GM19438 (cell line): ENCODE results near the gene SENP1.

ENCODE experiments used
- ATAC-seq: cut with Tn5 transposase; IDR thresholded peaks from one replicate; pipeline ENCODE4 v1.9.1; 2021; ENCODE audit warnings: low read depth; ENCODE audit not compliant: unreplicated experiment

Gene SENP1

DNA sequence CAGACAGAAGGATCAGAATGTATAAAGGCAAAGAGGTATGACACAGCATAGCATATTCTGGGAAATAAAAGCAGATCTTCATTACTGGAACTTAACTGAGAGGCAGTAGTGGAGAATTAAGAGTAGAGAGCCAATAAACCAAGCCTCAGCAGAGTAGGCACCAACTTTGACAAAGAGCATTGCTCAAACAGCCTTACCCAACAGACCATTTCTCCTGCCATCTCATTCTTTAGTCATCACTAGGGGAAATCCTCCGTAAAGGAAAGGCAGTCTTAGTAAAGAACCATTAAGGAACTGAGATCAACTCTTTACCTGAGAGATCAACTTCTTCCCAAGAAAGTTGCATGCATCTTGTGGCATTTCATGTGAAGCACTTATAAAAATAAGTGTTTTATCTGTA, 36.6 kb downstream of the SENP1 start:
- no peak for ATAC-seq

DNA sequence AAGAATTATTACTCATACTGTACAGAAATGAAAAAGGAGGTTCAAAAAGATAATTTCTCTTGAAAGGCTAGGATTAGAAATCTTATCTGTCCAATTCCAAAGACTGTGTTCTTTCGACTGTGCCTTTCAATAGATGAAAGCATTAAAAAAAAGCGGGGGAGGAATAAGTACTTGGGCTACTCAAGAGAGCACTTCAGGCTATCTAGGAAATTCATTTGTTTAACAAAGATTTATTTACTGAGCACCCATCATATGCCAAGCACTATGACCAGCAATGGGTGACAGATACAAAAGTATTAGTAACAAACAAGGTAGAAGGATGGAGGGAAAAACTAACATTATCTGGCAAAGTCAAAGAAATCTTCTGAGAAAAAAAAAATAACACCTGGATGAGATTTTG, 37.4 kb downstream of the SENP1 start:
- ATAC-seq: no peak

DNA sequence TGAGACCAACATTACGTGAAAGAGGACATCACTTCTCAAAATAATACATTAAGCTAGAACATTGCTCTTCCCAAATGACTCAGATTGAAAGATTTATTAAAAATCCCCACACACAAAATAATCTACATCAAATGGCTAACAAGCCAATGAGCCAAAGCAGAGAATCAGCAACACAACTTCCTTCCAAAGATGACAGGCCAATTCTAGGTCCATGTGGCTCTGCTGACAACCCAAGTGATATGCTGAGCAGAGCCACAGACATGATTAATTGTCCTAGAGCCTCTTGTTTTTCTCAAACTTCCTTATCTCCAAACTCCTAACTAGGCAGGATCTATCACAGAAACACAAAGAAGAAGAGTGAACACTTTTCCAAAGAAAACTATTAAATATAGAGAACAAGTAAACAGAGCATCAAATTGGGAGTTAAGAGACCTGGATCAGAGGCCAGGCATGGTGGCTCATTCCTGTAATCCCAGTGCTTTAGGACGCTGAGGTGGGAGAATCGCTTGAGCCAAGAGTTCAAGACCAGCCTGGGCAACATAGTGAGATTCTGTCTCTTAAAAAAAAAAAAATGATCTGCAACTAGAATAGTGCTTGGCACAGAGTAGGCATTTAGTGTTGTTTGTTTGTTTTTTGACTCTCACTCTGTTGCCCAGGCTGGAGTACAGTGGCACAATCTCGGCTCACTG, 38.5 kb downstream of the SENP1 start:
- no peak for ATAC-seq

DNA sequence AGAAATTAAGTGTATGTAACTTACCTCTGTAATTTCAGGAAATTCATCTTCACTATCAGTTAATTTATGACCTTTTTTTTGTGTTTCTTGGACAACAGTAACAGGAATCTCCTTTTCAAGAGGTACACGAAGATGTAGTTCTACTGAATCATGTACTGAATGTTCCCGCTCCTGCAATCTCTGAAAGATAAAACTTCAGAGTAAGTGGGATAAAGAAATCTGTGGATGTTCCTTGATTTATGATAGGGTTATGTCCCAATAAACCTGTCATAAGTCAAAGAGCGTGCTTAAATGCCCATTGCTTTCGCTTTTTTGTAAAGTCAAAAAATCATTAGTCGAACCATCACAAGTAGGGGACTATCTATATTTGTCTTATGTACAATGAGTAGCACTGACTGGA, 40.8 kb downstream of the SENP1 start:
- ATAC-seq: no peak

DNA sequence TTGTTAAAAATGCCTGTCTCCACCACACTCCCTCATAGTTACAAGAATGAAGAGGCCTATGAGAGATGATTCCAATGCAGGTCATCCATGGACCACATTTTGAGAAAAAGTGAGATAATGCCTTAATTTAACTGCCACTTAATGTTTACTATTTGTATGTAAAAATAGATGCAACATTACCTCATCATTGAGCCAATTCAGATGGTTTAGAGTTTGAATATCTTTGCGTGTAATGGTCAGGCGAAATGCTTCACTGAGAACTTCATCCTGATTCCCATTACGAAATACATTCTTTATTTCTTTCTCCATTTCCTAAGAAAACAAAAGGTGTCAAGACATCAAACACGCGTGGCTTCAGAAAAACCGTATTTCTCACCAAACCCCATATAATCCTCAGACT, 42.3 kb downstream of the SENP1 start:
- ATAC-seq: no peak

DNA sequence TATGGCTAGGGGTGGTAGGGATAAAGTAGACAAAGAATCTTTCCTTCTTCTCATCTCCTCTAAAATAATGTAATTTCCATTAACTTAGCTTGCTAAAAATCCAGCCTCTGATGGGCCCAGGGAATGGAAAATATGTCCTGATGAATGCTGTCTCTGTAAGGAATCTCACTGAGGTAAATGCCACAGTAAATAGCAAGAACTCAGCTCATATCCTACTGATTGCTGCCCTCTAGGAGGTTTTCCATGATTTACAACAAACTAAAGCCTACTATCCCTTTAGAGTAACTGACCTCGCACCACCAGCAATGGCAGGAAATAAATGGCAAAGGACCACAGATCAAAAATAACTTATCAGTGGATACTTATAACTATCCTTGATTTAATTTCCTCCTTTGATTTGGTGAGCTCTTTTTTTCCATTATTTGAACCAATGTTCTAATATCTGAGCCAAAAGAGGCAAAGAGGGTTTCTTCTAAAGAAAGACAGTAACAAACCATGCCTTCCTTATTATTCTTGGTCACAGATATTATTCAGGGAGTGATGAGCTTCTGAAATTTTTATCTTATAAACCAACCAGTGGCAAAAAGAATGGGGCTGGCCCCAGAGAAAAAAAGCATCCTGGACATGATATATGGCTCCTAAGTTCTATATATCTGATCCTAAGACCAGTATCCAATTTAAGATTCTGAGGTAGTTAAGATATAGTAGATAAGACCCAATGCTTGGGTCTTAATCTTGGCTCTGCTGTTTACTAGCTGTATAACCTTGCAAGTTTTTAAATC, 43.8 kb downstream of the SENP1 start:
- ATAC-seq: no peak

DNA sequence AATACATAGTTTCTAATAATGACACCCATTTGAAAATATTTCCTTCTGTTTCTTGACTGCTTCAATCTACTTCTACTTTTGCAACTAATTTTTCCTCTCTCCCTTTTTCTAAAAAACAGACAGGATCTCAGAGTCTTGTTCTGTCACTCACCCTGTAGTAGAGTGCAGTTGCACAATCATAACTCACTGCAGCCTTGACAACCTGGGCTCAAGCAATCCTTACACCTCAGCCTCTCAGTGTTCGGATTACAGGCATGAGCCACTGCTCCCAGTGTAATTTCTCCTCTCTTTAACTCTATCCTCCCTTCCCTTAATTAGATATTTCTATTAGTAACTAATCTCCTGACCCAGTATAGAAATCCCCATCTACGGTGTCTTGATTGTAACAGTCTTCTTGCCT, 45.4 kb downstream of the SENP1 start:
- no peak for ATAC-seq

DNA sequence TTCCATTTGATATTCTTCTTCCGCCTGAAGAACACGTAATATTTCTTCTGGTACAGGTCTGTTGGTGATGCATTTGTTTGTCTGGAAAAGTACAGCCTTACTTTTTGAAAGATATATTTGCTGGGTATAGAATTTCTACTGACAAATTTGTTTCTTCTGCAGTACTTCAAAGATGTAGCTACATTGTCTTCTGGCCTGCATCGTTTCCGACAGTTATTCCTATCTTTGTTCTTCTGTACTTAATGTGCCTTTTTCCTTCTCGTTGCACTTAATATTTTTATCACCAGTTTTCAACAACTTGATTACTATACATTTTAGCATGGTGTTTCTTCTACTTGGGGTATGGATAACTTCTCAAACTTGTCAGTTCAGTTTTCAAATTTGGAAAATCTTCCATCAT, 47.1 kb downstream of the SENP1 start:
- no peak for ATAC-seq

DNA sequence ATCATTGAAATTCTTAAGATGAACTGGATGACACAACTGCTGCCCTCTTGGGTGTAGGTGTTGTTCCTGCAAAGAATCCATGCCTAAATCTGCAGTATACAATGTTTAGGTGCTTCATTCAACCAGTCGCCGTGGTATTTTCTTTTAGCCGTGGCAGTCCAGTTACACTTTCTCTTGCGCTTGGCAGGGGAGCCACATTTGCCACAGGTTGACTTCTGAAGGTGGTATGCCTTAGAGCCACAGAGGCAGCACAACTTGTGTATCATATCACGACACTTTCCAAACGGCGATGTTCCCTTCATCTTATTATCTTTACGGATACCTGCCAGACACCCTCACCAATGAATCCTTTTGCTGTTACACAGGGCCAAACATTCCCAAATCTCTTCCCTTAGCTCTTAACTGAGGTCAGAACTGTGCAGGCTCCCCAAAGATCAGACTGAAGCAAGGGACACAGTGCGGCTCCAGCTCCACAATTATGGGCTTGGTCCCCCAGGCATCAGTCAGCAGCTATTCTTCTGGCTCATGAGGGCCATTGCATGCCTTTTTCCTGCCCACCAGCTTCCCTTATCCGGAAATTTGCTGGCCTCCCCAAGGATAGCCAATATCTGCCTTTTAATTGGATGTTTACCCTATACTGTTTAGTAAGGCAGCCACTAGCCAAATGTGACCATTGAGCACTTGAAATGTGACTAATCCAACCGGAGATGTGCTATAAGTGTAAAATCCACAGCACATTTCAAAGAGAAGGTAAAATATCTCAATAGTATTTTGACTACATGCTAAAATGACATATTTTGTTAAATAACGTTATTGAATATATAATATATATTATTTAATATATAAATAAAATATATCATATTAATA, 50.7 kb downstream of the SENP1 start:
- ATAC-seq: no peak

DNA sequence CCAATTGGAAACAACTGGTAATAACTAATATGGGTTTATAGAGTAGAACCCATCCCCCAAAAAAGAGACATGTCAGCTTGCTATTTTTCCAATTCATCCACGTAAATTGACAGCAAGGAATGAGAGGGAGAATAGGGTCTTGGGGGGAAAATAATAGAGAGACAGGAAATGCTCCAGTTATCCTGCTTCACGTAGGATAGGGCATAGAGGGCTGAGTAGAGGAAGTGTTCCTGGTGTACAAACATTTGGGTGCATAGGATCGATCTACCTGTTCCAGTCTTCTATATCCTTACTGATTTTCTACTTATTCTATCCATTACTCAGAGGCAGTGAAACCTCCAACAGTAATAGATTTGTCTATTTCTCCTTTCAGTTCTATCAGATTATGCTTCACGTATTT, 52.0 kb downstream of the SENP1 start:
- no peak for ATAC-seq

DNA sequence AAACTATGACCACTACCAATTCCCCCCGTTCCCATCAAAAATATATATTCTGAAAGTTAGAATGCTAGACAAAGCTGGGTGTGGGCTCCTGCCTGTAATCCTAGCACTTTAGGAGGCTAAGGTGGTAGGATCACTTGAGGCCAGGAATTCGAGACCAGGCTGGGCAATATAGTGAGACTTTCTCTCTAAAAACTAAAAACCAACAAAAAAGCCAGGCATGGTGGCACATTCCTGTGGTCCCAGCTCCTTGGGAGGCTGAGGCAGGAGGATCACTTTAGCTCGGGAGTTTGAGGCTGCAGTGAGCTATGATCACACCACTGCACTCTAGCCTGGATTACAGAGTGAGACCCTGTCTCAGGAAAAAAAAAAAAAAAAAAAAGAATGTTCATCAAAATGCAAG, 52.8 kb downstream of the SENP1 start:
- ATAC-seq: no peak

DNA sequence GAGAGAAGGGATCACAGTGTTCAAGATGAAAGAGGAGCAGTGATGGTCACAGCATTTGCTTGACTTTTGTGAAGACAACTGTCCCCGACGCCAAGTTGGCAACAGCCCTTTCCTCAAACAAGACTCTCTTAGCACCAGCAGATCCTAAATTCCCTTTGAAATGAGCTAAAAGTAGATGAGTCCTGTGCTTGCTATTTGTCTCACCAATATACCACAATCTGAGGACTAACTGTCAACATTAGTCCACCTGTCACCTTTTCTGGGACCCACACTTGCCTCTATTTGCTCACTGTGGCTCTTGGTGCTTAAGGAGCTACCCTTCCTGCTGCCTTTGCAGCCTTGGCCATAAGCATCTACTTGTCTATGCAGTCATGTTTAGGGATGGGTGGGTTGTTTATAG, 54.2 kb downstream of the SENP1 start:
- no peak for ATAC-seq

DNA sequence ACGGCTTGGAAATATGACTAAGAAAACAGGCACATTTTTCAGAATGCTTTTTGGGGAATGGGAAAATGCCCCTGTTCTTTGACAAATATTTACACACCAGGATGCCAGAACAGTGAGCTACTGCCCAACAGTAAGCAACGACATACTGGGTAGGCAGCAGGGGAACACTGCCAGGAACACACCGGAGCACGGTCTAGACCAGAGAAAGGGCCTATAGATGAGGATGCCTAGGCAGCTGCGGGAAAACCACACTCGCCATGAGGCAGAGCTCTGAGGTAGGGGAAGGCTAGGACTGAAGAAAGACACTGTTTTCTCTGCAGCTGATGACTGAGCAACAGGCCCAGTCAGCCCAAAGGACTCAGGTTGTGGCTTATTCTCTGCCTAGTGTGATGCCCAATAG, 55.7 kb downstream of the SENP1 start:
- ATAC-seq: no peak

DNA sequence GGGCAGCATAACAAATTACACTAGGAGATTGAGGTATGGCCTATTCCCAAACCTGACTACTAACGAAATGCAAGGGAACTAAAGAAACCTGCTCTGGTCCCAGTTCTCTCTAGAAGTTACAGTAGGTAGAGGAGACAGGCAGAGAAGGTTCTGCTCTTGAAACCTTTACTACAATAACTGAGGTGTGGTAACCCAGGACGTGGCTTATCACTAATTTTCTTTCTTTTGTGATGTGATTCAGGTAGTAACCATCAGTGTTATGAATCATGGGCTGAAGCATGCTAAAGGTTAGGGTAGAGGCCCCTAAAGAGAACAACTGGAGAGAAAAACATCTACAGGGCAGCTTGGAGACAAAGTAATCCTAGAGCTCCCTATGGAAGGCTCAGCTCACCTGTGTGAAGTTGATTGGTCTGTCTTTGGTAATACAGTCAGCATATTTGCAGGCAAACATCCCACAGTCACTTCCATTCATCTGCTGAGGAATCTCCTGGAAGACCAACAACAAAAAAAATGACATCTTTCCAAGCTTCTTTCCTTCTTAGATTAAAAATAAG, 59.8 kb downstream of the SENP1 start:
- no peak for ATAC-seq

DNA sequence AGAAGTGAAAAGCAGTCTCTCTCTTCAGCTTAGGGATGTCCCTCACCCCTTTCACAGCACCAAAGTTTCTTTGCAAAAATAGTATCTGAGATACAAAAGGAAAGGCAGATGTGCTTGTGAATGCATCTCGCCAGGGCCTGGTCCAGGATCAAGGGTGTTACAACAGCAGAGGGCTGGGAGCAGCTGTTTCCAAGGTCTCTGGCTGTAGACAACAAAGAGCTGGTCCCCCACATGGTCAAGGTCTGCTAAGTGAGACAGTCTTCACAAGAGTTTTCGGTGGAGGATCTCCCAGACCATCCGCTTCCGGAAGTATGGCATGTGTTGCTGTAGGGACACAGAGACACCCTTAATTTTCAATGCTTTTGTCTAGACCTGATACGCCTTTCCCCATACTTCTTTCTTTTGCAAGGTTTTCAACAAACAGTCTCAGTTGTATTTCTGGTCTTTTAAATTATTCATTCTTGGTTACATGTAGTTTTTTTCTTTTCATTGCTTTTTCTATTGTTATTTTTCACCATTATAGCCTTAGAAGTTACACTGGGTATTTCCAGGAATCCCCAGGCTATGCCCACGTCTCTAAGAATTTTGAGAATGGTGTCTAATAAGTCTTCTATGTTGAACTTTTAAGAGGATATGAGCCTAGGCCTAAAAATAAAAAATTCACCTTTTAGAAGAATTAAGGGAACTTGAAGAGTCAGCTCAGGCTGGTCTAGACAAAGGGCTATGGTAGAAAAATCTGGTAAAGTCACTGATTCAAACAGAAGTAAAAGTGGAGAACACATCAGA, 60.6 kb downstream of the SENP1 start:
- no peak for ATAC-seq

DNA sequence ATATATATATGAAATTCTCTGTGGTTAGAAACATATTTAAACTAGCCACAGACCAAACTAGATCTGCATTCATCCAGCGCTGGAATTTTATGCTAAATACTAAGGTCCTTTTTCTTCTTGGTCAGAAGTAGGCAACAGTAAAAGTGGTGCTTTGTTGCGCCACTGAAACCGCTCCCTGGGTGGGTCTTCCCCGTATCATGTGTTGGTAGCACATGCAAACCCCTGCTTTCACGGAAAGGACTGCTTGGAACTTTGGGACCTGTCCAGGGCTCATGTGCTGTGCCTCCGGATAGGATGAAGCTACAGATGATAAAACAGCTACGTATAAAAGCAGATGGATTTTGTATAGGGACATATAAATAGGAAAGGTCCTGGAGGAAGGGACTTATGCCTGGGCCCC, 61.5 kb downstream of the SENP1 start:
- ATAC-seq: no peak

DNA sequence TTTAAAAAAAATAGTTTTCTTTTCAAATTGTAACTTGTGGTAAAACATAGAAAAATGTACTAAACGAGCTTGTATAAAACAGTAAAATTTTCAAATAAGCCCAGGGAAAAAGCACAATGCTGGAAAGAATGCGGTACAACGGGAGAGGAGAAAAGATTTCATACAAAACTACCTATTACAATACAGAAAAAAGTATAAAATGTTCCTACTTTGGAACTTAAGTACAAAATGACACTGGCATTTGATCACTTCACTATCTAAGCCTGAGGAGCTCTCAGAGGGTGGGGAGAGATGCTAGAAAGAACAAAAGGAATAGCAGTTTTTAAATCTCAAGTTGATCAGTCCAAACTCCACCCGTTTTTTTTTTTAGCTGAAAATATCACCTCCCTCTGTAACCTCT, 62.1 kb downstream of the SENP1 start:
- no peak for ATAC-seq

DNA sequence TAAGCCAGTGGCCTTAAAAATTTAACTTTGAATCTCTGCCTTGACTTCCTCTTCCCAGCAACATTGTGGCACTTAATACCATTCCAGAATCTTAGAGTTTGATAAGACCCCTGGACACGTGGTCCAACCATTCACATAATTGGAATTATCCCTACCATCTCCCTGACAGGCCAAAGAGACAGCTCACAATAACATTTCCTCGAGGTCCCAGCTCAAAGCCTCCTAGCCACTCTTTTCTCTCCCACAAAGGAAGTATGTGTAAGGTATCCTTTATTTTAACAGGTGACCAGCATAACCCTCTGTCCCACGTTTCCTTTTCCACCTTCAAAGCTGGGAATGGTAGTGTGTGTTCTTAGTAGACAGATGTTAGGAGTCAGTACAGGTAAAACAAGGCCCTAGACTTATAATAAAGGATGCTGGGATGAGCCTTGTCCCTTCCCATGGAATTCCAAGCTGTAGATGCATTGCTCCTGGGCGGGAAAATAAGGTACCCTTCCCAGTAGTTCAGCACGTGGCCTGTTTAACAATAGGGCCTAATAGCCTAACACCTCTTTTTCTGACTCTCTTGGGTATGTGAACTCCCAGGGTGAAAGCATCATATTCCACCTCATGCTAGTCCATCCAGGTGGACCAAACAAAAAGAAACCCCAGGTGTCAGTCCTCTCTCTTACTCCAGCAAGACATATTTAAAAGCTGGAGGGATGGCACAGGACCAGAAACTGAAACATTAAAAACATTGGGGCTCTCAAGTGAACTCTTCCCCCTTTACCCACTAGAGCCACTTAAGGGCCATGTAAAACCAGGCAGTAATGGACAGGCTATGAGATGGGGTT, 64.1 kb downstream of the SENP1 start:
- ATAC-seq: no peak

DNA sequence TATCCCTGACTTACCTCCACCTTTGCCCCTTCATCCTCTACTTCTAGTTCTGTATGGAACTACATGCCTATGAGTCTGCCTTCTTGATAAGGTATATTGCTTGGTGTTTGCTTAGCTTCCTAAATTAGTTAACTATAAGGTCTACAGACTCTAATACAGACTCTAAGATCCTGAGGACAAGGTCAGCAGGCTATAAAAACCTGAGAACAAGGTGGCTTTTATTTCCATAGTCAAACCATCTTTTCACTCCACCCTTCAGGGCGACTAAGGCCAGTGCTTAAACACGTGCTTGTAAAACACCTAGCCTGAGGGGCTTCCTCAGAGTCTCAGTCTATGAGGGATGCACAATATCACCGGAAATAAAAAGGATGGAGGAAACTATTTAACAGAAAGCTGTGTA, 65.5 kb downstream of the SENP1 start:
- ATAC-seq: no peak

DNA sequence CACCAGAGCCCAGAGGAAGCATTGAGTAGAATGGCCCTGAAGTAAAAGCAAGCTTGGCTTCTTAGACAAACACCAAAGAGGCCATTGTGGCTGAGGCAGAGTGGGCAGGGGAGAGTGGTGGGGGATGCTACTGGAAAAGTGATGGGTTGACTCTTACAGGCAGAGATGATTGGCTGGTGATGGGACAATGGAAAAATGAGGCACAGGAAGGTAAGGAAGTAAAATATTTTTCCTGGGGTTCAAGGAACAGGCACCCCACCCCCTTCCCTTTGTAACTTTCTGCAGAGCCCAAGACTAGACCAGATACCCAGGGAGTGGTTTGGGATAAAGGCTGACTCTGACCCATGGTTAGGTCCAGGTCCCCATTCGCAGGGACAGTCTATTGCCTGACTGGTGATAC, 66.7 kb downstream of the SENP1 start:
- no peak for ATAC-seq
